ENCODE results near the gene IDH3G. TPM values are rescaled to one million over a fixed set of nuclear protein-coding genes. Genes with fewer than 3 reads are reported as not detected.

IDH3G gene
- total and polyA plus RNA-seq, 4 donors: 23.3 to 40.9 (median 31.1) TPM

DNA sequence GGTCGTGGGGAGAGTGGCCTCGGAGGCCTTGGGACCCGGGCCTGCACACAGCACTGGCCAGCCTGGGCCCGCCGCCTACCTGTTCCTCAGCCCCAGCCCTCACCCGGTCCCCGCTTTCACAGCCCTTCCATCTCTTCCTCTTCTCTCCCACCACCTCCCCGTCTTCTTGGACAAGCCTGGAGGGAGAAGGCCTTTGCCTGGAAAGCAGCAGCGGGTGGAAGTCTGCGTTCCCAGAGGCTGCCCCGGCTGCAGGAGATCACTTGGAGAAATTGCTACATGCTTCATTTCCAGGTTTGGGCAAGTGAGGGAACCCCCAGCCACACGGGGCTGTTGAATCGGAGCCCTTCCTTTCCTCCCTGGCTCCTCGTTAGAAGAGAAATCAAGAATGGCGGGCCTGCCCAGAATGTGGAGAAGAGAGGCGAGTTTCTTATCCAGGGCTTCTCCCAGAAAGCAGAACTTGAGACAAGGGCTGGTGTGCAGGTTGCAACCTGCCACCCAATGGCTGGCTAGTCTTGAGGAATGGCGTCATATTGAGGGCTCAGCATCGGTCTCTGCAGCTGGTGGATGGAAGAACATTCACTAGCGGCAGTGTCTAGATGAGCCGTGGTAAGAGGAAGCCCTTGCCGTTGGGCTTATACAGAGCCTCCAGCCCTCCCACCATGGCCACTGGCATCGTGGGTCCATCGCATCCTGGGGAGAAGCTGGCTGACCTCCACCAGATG, 37.4 kb upstream of the IDH3G start:
- Histone ChIP-seq H3K9me3 (ENCODE audit: control insufficient read depth in 4 of 4, low read length in 3 of 4) (no peaks in the 10 kb centered on the region), H3K9ac (ENCODE audit: low read depth in 1 of 2, low read length in 2 of 2) (no peak overlapping the region), H3K27me3 (ENCODE audit: control insufficient read depth in 4 of 4, insufficient read depth in 4 of 4, low read length in 3 of 4) (peaks cover 0 to 4% (median 0%) of the 10 kb centered on the region in 4 donors), H3K4me3 (ENCODE audit: low read depth in 1 of 3, low read length in 3 of 3) (no peak overlapping the region), H3K27ac (ENCODE audit: low read depth in 1 of 2, low read length in 2 of 2) (no peak overlapping the region), H3K4me1 (ENCODE audit: control insufficient read depth in 4 of 4, insufficient read depth in 4 of 4, low read length in 3 of 4) (peaks cover 0 to 5% (median 2%) of the 10 kb centered on the region in 4 donors), H3K36me3 (ENCODE audit: control insufficient read depth in 4 of 4, insufficient read depth in 3 of 4, low read depth in 1 of 4, low read length in 3 of 4) (no peaks in the 10 kb centered on the region)
- TF ChIP-seq HNF4G (IDR thresholded peaks at IDR 0.05): no peak
- TF ChIP-seq, protein P1, sequence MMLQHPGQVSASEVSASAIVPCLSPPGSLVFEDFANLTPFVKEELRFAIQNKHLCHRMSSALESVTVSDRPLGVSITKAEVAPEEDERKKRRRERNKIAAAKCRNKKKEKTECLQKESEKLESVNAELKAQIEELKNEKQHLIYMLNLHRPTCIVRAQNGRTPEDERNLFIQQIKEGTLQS (IDR thresholded peaks at IDR 0.05): no peak
- TF ChIP-seq NR2F2 (IDR thresholded peaks at IDR 0.05): no peak
- no peak for TF ChIP-seq HNF4A (conservative IDR thresholded peaks at IDR 0.05)
- TF ChIP-seq EGR1 (IDR thresholded peaks at IDR 0.05; ENCODE audit: low read depth in 2 of 2): no peak
- TF ChIP-seq, protein P2, sequence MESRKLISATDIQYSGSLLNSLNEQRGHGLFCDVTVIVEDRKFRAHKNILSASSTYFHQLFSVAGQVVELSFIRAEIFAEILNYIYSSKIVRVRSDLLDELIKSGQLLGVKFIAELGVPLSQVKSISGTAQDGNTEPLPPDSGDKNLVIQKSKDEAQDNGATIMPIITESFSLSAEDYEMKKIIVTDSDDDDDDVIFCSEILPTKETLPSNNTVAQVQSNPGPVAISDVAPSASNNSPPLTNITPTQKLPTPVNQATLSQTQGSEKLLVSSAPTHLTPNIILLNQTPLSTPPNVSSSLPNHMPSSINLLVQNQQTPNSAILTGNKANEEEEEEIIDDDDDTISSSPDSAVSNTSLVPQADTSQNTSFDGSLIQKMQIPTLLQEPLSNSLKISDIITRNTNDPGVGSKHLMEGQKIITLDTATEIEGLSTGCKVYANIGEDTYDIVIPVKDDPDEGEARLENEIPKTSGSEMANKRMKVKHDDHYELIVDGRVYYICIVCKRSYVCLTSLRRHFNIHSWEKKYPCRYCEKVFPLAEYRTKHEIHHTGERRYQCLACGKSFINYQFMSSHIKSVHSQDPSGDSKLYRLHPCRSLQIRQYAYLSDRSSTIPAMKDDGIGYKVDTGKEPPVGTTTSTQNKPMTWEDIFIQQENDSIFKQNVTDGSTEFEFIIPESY (IDR thresholded peaks at IDR 0.05): no peak
- TF ChIP-seq, protein P3, sequence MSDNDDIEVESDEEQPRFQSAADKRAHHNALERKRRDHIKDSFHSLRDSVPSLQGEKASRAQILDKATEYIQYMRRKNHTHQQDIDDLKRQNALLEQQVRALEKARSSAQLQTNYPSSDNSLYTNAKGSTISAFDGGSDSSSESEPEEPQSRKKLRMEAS (IDR thresholded peaks at IDR 0.05): no peak
- TF ChIP-seq FOXA2 (IDR thresholded peaks at IDR 0.05): no peak
- TF ChIP-seq SP1 (IDR thresholded peaks at IDR 0.05): no peak
- TF ChIP-seq GABPA (IDR thresholded peaks at IDR 0.05 in 1 of 2, conservative IDR thresholded peaks at IDR 0.05 in 1 of 2): no peak
- TF ChIP-seq JUND (IDR thresholded peaks at IDR 0.05): no peak
- TF ChIP-seq YY1 (IDR thresholded peaks at IDR 0.05): no peak
- WGBS: 63% methylated on average over 23 of the region's 23 CpGs
- DNase-seq (ENCODE audit: low spot score): no peak

DNA sequence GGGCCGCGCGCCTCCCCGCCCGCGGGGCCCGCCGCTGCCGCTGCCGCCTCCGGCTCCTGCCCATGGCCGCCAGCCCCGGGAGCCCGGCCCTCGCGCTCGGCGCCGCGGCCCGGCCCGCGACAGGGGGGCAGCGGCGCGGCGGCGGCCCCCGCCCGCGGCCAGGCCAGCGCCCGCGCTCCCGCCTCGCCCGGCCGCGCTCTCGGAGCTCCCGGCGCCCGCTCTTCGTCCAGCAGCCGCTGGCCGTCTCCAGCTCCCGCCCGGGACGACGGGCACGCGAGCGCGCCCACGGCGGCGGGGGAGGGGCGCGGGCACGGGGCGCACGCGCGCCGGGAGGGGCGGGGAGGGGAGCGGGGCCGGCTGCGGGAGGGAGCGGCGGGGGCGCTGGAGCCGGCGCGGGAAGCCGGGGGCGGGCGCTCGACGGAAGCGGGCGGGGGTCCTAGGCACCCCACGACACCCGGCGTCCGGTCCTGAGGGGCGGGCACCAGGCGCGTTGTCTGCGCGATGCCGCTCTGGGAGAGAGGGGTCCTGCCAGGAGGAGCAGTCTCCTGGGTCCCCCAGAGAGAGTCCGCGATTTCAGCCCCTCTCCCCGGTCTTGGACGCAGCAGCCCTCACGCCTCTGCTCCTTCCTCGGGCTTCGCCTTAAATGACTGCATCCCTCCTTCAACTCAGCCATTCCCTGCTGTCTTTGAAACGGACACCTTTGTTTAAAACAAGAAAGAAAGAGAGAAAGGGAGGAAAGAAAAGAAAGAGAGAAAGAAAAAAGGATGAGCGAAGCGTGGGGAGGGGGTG, 36.7 kb upstream of the IDH3G start:
- no peak overlapping the region for H3K27ac ChIP-seq (ENCODE audit: low read depth in 1 of 2, low read length in 2 of 2)
- no peak overlapping the region for H3K9ac ChIP-seq (ENCODE audit: low read depth in 1 of 2, low read length in 2 of 2)
- H3K9me3 ChIP-seq (ENCODE audit: control insufficient read depth in 4 of 4, low read length in 3 of 4): no peaks in the 10 kb centered on the region
- H3K36me3 ChIP-seq (ENCODE audit: control insufficient read depth in 4 of 4, insufficient read depth in 3 of 4, low read depth in 1 of 4, low read length in 3 of 4): no peaks in the 10 kb centered on the region
- H3K4me3 ChIP-seq (ENCODE audit: low read depth in 1 of 3, low read length in 3 of 3): peak overlapping the region in 1 of 3 donors; percentile 56
- TF ChIP-seq YY1 (IDR thresholded peaks at IDR 0.05) (no peak), RXRA (IDR thresholded peaks at IDR 0.05) (no peak), FOXA1 (IDR thresholded peaks at IDR 0.05) (no peak), RAD21 (IDR thresholded peaks at IDR 0.05) (no peak), JUND (IDR thresholded peaks at IDR 0.05) (no peak), FOXA2 (IDR thresholded peaks at IDR 0.05) (no peak)
- TF ChIP-seq, protein P1 (IDR thresholded peaks at IDR 0.05): no peak
- TF ChIP-seq, protein P4, sequence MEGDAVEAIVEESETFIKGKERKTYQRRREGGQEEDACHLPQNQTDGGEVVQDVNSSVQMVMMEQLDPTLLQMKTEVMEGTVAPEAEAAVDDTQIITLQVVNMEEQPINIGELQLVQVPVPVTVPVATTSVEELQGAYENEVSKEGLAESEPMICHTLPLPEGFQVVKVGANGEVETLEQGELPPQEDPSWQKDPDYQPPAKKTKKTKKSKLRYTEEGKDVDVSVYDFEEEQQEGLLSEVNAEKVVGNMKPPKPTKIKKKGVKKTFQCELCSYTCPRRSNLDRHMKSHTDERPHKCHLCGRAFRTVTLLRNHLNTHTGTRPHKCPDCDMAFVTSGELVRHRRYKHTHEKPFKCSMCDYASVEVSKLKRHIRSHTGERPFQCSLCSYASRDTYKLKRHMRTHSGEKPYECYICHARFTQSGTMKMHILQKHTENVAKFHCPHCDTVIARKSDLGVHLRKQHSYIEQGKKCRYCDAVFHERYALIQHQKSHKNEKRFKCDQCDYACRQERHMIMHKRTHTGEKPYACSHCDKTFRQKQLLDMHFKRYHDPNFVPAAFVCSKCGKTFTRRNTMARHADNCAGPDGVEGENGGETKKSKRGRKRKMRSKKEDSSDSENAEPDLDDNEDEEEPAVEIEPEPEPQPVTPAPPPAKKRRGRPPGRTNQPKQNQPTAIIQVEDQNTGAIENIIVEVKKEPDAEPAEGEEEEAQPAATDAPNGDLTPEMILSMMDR (IDR thresholded peaks at IDR 0.05; ENCODE audit: low read depth, low read length, missing input control): no peak
- peaks cover 0 to 4% (median 0%) of the 10 kb centered on the region in 4 donors for H3K27me3 ChIP-seq (ENCODE audit: control insufficient read depth in 4 of 4, insufficient read depth in 4 of 4, low read length in 3 of 4)
- DNase-seq (ENCODE audit: low spot score): no peak
- peaks cover 0 to 5% (median 2%) of the 10 kb centered on the region in 4 donors for H3K4me1 ChIP-seq (ENCODE audit: control insufficient read depth in 4 of 4, insufficient read depth in 4 of 4, low read length in 3 of 4)
- 4% methylated on average over 102 of the region's 102 CpGs for WGBS
